H1 (cell line): Measurements from ENCODE around the gene LBX1. TPM values are rescaled to one million over a fixed set of nuclear protein-coding genes. Genes with fewer than 3 reads are reported as not detected.
A peak's percentile ranks its signal among the peaks of the same experiment; 100 is the strongest.

Experiments used
- NRF1 ChIP-seq: IDR thresholded peaks from 2 replicates; pipeline ENCODE4 v1.6.1; 2011; ENCODE audit warnings: mild to moderate bottlenecking, low read depth, low read length, improper control_type of control experiment
- RNF2 ChIP-seq: fragments of 200-900, 300-1000 bp; sonication (generic); IDR thresholded peaks from 2 replicates; pipeline ENCODE4 v1.7.1; 2016; ENCODE audit warnings: borderline replicate concordance, low read depth, mild to moderate bottlenecking, antibody characterized with exemption, low read length; ENCODE audit not compliant: poor library complexity, severe bottlenecking; ENCODE audit errors: missing control alignments
- SIRT6 ChIP-seq: IDR thresholded peaks from one replicate; pipeline ENCODE4 v1.7.1; 2012; ENCODE audit warnings: low read length, inconsistent platforms
- YY1 ChIP-seq: IDR thresholded peaks from 2 replicates; pipeline ENCODE4 v1.6.1; 2011; ENCODE audit warnings: low read depth, mild to moderate bottlenecking, low read length
- polyA plus RNA-seq, 7 experiments: library from polyadenylated mRNA; depleted of rRNA in 3 of 7; stranded (reverse) in 5 of 7; unstranded in 2 of 7; fragments of >200 nt in 5 of 7; fragments of 200-250 nt in 2 of 7; gene quantifications; 1 replicate in 5 of 7; 2 replicates in 1 of 7; 4 replicates in 1 of 7; pipeline versions ENCODE4 v1.2.1 to v1.2.3, GENCODE V29; 2011 to 2013; ENCODE audit warnings: missing spikeins in 2 of 7, mixed read lengths in 2 of 7
- total RNA-seq: library from RNA; stranded (reverse); fragmentation: NEBNext Ultra II Directional; extraction: Animal tissue kit (Norgen Biotek cat#: 25700); gene quantifications from 2 replicates; pipeline ENCODE4 v1.2.1, GENCODE V29; 2021

Gene LBX1
- total and polyA plus RNA-seq, 2 of the 8 experiments (the other 6 are each of a cell fraction or from before 2014, with no cell fraction given), result not detected

- TF ChIP-seq YY1, result 0 out of 2 replicates have a peak, but pooled peaks have one; percentile 8
- no peak for TF ChIP-seq SIRT6
- no peak for TF ChIP-seq NRF1
- no peak for TF ChIP-seq RNF2
Observed at GRCh38 chr10:101182936-101183335, 46.3 kb downstream of the LBX1 start (continued).

Other genes with a start within 250 kb of the LBX1 start
- gene MRPL43, start 242.0 kb downstream of the LBX1 start, total RNA-seq, result 74.1 and 80.9 TPM in 2 replicates
- 149 and 171 TPM in 2 replicates for gene MRPL43, start 242.0 kb downstream of the LBX1 start, polyA plus RNA-seq (2011; rRNA removed)
- 32.5 and 34.9 TPM in 2 replicates for gene TWNK, start 241.9 kb downstream of the LBX1 start, total RNA-seq
- 15.4 TPM in 2 replicates for gene TWNK, start 241.9 kb downstream of the LBX1 start, polyA plus RNA-seq (2011; rRNA removed)
- gene LZTS2, start 229.7 kb downstream of the LBX1 start, total RNA-seq, result 75.7 and 79.3 TPM in 2 replicates
- 99.5 and 161 TPM in 2 replicates for gene LZTS2, start 229.7 kb downstream of the LBX1 start, polyA plus RNA-seq (2011; rRNA removed)
- gene PDZD7, start 198.3 kb downstream of the LBX1 start, total RNA-seq, result 0.88 and 1.1 TPM in 2 replicates
- gene PDZD7, start 198.3 kb downstream of the LBX1 start, polyA plus RNA-seq (2011; rRNA removed), result 1.6 and 1.7 TPM in 2 replicates
- 2.8 and 3.1 TPM in 2 replicates for gene SFXN3, start 198.2 kb downstream of the LBX1 start, total RNA-seq
- gene SFXN3, start 198.2 kb downstream of the LBX1 start, polyA plus RNA-seq (2011; rRNA removed), result 2.6 and 3.0 TPM in 2 replicates
- 0.84 and 1.9 TPM in 2 replicates for gene KAZALD1, start 167.5 kb downstream of the LBX1 start, total RNA-seq
- gene KAZALD1, start 167.5 kb downstream of the LBX1 start, polyA plus RNA-seq (2011; rRNA removed), result 0.65 and 1.1 TPM in 2 replicates
- gene TLX1, start 98.2 kb downstream of the LBX1 start, total RNA-seq, result not detected in 2 replicates
- gene TLX1, start 98.2 kb downstream of the LBX1 start, polyA plus RNA-seq (2011; rRNA removed), result not detected in 2 replicates
- 24.7 and 28.1 TPM in 2 replicates for gene BTRC, start 124.7 kb upstream of the LBX1 start, total RNA-seq
- gene BTRC, start 124.7 kb upstream of the LBX1 start, polyA plus RNA-seq (2011; rRNA removed), result 8.2 and 9.9 TPM in 2 replicates